Measurements from ENCODE around the gene SEPTIN12.

SEPTIN12 gene, protein sequence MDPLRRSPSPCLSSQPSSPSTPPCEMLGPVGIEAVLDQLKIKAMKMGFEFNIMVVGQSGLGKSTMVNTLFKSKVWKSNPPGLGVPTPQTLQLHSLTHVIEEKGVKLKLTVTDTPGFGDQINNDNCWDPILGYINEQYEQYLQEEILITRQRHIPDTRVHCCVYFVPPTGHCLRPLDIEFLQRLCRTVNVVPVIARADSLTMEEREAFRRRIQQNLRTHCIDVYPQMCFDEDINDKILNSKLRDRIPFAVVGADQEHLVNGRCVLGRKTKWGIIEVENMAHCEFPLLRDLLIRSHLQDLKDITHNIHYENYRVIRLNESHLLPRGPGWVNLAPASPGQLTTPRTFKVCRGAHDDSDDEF

DNA sequence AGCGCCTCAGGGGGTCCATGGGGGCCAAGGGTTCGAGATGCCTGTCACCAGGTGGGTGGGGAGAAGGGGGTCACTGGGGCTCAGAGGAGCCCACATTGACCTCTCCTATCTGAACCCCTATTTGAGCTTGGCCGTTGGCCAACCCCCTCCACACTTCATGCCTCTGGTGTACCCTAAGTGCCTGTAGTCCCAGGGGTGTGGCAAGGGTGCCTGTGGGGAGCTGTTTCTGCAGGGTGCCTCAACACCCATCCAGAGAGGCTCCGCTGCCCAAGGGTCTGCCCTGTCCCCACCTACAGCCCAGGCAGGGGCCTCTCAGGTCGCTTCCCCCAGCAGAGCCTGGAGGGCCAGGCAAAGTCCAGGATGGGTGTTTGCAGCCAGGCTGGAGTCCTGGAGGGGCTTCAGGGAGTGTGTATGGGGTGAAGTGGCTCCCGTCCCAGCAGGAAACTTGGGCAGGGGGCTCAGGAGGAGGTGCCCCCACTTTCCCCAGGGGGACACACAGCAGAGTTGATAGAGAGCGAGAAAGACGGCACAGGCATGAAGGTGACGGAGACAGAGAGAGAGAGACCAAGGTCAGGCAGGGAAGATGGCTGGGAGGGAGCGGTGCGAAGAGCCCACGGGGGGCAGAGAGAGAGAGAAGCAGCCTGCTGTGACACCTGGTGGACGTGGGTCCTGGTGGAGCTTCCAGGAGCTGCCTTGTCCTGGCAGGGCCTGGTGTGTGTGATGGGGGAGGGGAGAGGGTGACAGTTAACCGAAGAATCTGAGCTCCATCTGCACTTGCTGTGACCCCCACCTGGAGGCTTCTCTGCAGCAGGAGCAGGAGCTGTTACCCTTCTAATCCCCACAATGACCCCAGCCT lies at the start of gene SEPTIN12:
Gene SEPTIN12 (minus strand): TSS at position 719 of the 856 bp plus-strand sequence. CDS start 700 bp downstream, at position 19.
- no peak for DNase-seq (ENCODE audit: low read depth in 2 of 2)

DNA sequence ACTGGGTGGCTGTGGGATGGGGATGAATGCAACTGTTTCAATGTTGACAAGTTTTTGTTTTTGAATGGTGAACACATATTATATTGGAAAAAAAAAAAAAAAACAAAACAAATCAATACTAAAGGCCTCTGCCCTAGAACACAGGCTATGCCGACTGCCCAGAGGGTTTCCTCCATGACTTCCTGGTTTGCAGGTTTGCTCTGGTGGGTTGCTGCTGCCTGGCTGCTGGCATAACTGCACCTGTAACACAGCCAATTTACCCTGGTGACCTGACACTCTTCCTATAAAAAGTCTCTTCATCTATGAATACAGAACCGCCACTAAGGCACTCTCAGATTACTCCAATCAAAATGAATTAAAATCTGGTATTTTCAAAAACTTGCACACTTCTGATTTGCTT lies 48.6 kb upstream of the SEPTIN12 start:
- no peak for DNase-seq (ENCODE audit: low read depth in 2 of 2)

DNA sequence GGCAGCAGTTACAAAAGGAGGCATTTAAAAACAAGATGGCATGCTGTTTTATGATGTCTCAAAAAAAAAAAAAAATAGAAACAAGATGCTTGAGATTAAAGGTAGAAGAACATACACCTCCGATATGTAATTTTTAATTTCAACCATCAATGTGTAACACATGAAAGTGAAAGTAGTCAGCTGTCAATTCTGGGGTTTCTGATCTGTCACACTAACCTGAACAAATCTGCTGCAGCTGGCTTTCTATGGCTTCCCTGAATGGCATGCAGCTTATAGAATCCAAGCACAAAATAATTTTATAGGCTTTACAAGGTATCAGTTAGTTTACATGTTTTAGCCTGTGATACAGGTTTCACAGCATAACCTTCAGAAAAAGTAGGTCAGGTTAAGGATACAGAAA lies 45.4 kb upstream of the SEPTIN12 start:
- no peak for DNase-seq (ENCODE audit: low read depth in 2 of 2)

DNA sequence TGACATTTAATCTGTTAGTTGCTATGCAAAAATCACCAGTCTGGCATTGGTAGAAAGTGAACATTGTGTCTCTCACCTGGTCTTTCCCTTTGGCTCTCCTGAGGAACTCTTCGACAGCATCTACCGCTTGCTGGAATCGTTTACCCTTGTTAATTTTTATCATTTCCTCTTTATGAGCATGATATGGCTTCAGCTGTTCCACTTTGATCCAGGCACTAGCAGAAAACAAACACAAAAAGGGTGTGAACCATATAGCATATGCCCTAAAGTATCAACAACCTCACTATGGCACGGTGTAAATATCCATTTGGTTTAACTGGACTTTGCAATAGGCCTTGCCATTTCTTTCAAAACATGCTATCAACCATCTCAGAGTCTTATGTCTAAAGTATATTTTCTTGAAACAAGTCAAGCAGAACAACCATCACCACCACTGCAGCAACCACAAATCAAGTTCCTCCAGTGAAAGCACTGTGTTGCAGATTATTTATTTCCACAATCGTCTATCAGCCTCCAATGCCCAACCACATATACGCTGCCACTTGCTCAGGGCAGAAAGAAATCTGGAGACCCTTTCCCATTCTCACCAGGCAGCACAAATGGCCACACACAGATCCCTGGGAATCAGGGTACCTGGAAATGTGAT lies 44.7 kb upstream of the SEPTIN12 start:
- no peak for DNase-seq (ENCODE audit: low read depth in 2 of 2)

DNA sequence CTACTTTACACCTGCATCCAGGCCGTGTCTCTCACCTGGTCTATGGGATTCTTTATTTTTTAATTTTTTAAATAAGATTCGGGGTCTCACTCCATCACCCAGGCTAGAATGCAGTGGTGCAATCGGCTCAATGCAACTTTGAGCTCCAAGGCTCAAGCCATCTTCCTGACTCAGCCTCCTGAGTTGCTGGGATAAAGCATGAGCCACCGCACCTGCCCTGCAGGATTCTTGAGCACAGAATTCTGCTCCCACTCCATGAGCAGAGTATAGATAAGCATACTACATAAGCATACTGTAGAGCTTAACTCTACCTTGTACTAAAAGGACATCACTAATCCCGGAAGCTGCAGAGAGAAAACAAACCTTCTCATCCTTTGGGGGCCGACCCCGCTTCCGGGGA lies 43.5 kb upstream of the SEPTIN12 start:
- DNase-seq (ENCODE audit: low read depth in 2 of 2): no peak

DNA sequence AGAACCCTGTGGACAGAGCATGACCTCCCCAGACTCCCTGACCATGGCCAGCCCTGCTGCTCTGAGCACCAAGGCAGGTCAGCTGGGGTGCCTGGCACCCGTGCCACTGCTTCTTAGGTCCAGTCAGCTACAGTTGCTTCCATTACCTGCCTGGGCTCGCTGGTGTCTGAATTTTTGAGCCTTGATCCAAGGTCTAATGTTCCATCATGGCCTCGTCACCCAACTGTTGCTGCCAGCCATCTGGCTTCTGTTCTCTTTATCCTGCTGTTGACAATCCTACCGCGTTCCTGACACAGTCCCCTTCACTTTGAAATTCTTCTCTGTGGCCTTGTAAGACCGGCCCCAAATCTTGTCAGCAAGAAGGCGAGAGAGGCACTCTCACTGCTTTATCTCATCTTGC lies 42.3 kb upstream of the SEPTIN12 start:
- no peak for DNase-seq (ENCODE audit: low read depth in 2 of 2)

DNA sequence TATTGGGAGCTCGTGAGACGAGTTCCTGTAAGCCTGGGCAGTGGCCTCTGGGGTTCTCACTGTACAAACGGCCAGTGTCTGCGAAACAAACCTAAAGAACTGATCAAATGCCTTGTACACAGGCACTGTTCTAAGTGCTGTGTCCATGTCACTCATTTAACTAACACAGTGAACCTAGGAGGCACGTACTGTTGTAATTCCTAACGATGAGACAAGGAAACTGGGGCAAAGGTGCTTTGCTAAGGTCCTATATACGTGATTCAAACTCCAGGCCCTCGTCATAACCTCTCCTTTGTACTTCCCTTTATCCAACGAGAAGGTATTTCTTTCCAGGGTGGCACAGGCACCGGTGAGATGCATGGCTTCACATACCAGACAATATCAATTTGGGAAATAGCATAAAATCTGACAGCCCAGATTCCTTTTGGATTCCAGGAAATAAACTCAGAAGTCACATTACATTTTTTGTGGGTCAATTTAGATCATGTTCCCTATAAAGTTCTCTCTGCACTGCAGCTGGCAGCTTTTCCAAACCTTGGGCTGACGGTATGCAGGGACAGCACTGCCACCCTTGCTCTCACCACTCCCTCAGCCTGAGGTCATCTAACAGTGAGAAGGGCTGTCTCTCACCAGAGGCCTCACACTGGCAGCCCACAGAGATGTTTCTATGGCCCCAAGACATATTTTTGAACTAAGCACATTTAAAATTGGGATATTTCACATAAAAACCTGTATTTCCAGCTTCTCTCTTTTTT lies 40.6 kb upstream of the SEPTIN12 start:
- DNase-seq (ENCODE audit: low read depth in 2 of 2): no peak

DNA sequence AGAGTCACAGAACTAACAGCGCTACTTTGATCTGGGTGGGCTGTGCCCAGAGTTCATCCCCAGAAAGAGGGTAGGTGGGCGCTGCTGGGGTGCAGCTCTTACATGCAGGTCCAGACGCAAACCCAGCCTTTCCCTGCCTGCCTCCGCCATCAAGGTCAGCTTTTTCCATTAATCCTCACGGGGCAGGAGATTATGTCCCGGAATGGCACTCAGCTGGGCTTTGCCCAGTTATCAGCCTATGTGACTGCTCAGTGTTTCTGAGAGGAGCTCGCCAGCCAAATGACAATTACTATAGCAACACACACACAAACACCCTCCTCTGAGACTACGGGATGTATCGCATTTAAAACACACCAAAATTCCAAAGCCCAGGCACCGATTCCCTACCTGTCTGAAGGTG lies 38.8 kb upstream of the SEPTIN12 start:
- no peak for DNase-seq (ENCODE audit: low read depth in 2 of 2)

DNA sequence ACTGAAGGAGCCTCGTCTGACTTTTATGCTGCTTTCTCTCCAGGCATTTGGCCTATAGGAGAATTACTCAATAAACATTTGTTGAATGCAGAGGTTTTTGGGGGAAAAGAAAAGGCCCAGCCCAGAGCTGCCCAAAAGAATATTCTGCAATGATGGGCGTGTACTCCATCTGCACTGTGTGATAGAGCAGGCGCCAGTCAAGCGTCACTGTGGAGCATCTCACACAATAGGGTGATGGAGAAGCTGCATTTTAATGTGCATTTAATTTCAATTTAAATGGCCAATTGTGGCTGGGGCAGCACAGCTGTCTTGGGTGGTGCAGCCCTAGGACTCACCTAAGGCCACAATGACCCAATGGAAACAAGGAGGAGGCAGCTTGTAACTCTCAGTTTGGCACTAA lies 38.4 kb upstream of the SEPTIN12 start:
- DNase-seq (ENCODE audit: low read depth in 2 of 2): no peak

DNA sequence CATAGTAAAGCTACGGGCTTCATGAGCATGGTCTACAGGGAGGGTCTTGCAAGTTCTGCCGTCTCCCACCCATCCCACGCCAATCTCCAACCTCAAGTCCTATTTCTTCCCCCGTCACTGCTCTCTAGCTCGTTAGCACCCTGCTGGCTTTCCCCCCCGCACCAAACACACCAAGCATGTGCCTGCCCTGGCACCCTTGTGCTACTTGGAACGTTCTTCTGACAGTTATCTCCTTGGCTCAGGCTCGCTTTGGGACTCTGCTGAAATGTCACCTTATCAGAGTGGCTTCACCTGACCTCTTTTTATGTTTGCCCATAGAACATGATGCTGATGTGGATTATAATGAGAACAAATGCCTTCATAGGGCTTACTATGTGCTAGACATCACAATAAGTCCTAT lies 37.1 kb upstream of the SEPTIN12 start:
- no peak for DNase-seq (ENCODE audit: low read depth in 2 of 2)

DNA sequence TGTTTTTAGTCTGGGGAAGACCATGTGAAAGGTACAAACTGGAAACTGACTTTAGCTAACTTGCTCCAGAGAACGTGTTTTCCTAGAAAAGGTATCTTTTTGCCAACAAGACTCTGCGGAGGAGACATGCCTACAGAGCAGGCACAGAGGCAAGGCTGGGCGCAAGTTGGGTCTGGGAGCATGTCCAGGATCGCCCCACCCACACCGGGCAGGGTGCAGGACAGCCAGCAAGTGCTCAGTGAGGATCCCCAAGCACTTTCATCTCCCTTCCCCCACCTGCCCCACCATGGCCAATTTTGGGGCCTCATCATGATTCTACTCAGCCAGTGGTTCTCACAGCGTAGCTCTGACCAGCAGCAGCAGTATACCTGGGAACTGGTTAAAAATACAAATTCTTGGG lies 32.5 kb upstream of the SEPTIN12 start:
- no peak for DNase-seq (ENCODE audit: low read depth in 2 of 2)

DNA sequence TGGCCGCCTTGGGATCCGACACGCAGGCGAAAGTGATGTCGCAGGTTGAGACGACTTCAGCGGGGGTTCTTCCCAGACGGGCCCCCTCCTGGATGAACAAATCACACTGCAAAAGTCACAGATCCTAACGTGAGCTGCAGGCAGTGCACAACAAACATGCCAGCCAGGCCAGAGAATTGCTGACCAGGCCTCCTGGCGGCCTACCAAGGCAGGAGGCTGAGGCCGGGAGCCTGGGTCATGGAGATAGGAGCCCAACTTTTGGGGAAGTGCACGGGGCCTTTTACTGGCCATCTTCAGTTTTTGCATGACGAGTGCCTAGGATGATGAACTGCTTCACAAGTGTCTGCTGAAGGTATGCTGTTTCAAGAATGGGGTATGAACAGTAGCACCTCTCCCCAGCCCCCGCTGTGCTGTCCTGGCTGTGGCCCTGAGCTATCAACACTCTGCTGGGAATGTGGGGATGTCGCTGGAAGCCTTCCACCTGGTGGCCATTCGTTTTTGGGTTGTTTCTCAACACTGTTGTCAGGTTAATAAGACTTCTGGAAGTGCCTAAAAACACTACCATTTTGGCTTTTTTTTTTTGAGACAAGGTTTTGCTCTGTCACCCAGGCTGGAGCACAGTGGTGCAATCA lies 26.5 kb upstream of the SEPTIN12 start:
- DNase-seq (ENCODE audit: low read depth in 2 of 2): no peak

DNA sequence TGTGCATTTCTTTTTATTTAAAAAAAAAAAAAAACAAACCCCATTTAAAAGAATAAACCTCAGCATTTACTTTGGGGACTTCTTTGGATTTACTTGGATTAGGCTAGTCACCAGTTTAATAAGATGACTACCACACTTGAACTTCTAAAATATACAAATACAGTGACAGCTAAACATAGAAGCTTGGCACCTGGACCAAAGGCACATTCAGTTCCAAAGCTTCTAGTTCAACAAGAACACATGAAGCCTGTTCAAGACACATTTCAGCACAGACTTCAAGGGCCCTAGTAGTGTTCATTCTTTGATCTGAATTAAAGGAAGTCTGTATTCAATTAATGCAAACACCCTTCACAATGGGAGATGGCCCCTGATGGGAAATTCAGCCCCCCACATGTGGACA lies 25.9 kb upstream of the SEPTIN12 start:
- no peak for DNase-seq (ENCODE audit: low read depth in 2 of 2)

DNA sequence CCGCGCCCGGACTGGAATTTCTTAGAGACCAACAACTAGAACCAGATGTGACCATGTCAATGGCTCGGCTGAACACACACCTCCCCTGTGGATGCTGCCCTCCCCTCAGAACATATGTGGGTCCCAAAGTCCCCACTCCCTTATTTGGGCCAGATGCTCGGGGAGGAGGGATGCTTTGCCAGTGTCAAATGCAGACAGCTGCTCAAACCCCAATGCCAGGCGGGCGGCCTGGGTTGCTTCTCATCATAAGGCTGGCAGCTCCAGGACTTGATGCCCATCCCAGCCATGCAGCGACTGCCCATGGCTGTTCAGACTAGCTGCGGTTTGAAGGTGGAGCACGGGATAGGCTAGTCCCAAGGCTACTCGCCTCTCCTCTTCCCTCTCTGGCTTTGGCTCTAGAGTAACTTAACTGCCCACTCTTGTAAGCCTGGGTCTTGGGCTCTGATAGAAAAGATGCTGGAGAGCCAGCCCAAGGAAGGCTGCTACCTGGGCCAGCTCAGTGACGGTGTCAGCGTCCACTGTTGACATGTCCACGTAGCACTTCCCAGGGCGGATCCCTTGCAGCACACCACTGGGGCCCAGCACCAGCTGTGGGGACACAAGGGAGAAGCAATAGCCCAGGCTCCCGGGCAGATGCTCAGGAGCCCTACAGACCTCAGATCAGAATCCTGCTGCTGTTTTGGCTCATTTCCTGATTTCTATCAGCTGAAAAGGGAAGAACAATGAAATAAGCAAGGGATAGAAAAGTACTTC lies 25.3 kb upstream of the SEPTIN12 start:
- no peak for DNase-seq (ENCODE audit: low read depth in 2 of 2)

DNA sequence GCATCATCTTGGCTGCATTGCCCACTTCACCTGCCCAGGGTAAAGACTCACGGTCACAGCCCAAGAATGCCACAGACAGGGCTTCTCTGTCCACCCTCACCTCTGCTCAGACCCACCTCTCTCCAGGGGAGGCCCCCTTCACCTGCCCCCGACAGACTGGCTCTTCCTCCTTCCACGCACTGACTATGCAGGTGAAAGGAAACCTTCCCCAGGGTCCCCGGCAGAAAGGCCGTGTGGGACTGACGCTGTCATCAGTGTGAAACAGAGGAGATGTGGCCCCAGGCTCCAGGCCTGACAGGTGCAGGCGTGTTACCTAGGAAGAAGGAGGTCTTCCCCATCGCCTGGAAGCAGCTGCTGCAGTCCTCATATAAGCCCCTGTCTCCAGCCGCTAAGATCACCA lies 23.6 kb upstream of the SEPTIN12 start:
- DNase-seq (ENCODE audit: low read depth in 2 of 2): no peak

DNA sequence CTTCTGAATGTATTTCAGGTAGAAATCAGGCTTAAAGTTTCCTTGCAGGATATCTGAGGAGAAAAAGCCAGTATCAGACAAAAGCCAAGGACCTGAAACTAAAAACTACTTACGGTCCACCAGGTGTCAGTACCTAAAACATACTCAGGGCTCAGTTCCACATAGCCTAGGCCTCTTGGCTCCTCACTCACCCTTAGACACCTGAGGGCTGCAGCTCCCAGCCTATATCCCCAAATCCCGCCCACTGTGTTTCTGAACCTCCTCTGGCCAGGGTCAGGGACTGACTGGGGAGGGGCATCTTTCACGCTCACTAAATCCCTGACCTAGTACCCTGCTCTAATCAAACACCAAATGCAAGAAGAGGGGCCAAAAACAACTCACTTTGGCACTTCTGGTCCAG lies 23.1 kb upstream of the SEPTIN12 start:
- no peak for DNase-seq (ENCODE audit: low read depth in 2 of 2)

DNA sequence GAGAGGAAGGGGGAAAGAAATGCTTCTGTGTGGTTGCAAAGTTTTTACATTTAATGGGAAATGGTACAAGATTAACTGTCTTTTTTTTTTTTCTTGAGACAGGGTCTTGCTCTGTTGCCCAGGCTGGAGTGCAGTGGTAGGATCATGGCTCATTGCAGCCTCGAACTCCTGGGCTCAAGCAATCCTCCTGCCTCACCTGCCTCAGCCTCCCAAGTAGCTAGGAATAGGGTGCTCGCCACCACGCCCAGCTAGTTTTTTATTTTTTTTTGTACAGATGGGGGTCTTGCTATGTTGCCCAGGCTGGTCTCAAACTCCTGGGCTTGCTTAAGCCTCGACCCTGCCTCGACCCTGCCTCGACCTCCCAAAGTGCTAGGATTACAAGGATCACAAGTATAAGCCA lies 18.1 kb upstream of the SEPTIN12 start:
- DNase-seq (ENCODE audit: low read depth in 2 of 2): no peak

DNA sequence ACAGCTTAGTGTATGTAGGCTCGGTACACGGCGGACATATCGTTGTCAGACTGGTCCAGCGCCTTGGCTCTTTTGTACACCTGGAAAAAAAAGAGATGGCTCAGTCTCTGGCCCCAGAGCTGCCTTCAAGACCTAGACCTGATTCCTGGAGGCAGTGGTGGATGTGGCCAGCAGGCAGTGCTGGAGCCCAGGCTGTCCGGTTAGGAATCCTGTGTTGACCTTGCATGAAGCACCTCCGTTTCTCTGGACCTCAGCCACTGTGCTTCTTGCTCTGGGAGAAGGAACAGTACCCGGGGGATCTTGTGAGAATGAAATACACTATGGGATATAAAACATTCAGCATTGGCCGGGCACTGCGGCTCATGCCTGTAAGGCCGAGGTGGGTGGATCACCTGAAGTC lies 17.1 kb upstream of the SEPTIN12 start:
- DNase-seq (ENCODE audit: low read depth in 2 of 2): no peak

DNA sequence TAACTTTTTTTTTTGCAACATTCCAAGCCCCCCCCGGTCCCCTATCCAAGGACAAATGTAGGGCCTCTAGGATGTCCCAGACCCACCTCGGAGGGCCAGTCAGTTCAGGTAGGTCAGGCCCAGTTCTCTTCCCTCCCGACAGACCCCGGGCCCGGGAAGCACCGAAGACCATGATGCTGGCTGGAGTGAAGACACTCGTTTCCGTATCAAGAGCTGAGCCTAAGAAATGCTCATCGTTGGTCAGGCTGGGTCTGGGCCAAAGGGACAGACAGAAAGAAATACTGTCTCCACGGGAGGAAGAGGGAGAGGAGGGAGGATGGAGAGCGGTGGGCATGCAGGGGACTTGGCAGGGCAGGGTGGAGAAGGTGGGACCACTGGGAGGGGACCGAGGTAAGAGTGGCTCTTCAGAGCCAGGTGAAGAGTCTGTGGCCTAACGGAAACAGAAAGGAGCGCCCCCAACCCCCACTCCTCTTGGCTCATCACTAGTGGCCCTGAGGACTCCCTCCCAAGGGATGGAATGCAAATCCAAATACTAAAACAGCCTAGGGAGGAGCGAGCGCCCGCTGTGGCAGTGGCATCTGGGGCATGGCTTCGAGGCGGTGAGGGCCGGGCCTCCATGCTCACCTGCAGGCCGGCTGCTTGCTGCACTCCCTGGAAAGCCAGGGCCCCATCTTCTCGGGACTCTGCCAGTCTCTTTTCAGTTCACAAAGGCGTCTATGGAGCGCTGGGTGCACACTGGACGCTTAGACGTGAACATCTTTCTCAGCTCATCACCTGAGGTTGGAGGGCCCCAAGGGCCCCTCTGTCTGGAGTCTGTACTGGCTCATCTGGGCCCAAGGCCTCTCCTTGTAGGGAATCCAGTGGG lies 16.0 kb upstream of the SEPTIN12 start:
- no peak for DNase-seq (ENCODE audit: low read depth in 2 of 2)

DNA sequence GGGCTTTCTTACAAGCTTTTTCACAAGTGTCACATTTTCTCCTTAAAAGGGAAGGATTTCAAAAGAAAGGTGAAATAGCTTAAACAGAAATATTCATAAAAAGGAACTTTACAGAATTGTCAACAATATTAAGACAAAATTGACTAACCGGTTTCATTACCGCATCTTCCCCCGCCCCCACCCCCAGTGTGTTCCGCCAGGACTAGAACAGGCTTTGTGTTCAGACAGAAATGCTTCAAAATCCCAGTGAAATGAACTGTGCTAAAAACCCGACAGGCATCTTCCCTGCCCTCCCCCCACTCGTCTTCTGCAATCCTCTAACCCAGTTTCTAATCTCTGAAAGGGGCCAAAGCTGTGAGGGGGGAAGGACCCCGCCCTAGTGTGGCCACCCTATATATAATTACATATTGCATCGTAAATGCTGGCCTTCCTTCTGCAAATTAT lies 15.3 kb upstream of the SEPTIN12 start:
- DNase-seq (ENCODE audit: low read depth in 2 of 2): no peak

Data from fibroblast of skin of left quadriceps (primary cell).